Epithelial cell of esophagus (primary cell): ENCODE data around the gene SERPINA1.

Source experiments
- DNase-seq: peaks from one replicate; pipeline ENCODE4 v3.0.0; 2010; ENCODE audit warnings: low read depth
- H3K4me3 ChIP-seq: 2 replicates; pipeline ENCODE4 v1.5.1; 2011; ENCODE audit warnings: mild to moderate bottlenecking, low read length, control low read depth
- TF ChIP-seq, protein P1 (sequence below): IDR thresholded peaks from 2 replicates; pipeline ENCODE4 v1.5.1; 2011; ENCODE audit warnings: low read depth, mild to moderate bottlenecking, low read length, control low read depth, inconsistent platforms; ENCODE audit not compliant: insufficient read depth; ENCODE audit errors: missing control alignments

SERPINA1 gene

DNA sequence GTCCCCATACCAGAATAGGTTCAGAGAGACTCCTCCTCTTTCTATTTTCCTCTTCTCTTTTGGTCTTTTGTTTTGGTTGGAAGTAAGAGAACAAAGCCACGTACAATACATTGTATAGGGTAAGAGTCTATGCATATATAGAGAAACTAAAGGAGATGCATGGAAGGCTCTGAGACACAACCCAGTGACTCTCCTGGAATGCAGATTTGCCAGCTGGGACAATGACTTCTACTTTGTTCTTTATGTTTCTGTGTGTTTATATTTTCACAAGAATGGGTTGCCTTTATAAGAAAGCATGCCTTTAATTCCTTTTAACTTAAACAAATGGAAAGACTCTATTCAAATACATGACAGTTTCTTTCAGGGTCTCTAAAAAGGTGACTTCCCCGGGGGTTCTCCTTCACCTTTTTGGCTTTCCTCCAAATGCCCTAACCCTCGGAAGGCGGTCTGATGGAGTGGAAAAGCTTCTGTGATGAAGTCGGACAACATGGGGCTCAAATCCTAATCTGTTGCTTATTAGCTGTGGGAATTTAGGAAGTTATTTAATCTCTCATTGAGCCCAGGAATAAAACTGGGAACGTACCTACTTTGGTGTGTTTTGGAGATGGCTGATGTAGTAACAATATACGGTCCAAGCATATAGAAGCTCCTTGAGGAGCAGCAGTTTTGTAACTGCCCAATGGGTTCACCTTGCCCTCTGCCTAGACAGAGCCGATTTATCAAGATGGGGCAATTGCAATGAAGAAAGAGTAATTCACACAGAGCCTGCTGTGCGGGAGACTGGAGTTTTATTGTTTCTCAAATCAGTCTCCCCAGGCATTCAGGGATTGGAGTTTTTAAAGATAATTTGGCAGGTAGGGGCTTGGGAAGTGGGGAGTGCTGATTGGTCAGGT lies 9.1 kb upstream of the SERPINA1 start:
- no peak overlapping the region for H3K4me3 ChIP-seq
- DNase-seq, result no peak
- TF ChIP-seq, protein P1, sequence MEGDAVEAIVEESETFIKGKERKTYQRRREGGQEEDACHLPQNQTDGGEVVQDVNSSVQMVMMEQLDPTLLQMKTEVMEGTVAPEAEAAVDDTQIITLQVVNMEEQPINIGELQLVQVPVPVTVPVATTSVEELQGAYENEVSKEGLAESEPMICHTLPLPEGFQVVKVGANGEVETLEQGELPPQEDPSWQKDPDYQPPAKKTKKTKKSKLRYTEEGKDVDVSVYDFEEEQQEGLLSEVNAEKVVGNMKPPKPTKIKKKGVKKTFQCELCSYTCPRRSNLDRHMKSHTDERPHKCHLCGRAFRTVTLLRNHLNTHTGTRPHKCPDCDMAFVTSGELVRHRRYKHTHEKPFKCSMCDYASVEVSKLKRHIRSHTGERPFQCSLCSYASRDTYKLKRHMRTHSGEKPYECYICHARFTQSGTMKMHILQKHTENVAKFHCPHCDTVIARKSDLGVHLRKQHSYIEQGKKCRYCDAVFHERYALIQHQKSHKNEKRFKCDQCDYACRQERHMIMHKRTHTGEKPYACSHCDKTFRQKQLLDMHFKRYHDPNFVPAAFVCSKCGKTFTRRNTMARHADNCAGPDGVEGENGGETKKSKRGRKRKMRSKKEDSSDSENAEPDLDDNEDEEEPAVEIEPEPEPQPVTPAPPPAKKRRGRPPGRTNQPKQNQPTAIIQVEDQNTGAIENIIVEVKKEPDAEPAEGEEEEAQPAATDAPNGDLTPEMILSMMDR, result no peak

DNA sequence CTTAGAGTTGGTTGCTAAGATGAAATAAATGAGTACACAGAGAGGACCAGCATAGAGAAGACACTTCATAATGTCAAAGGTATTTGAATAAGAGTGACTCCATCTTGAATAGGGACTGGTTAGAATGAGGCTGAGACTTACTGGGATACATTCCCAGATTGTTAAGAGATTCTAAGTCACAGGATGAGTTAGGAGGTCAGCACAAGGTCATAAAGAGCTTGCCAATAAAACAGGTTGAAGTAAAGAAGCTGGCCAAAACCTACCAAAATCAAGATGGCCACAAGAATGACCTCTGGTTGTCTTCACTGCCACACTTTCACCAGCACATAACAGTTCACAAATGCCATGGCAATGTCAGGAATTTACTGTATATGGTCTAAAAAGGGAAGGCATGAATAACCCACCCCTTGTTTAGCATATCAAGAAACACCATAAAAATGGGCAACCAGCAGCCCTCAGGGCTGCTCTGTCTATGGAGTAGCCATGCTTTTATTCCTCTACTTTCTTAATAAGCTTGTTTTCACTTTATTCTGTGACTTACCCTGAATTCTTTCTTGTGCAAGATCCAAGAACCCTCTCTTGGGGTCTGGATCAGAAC lies 8.3 kb upstream of the SERPINA1 start:
- H3K4me3 ChIP-seq, result no peak overlapping the region
- TF ChIP-seq, protein P1, result no peak
- no peak for DNase-seq

- no peak for DNase-seq
- H3K4me3 ChIP-seq, result no peak overlapping the region
- TF ChIP-seq, protein P1, result no peak
Measured at GRCh38 chr14:94395888-94396574, 7.6 kb upstream of the SERPINA1 start.

- DNase-seq, result no peak
- no peak overlapping the region for H3K4me3 ChIP-seq
Measured at GRCh38 chr14:94395282-94395887, 7.0 kb upstream of the SERPINA1 start.

DNA sequence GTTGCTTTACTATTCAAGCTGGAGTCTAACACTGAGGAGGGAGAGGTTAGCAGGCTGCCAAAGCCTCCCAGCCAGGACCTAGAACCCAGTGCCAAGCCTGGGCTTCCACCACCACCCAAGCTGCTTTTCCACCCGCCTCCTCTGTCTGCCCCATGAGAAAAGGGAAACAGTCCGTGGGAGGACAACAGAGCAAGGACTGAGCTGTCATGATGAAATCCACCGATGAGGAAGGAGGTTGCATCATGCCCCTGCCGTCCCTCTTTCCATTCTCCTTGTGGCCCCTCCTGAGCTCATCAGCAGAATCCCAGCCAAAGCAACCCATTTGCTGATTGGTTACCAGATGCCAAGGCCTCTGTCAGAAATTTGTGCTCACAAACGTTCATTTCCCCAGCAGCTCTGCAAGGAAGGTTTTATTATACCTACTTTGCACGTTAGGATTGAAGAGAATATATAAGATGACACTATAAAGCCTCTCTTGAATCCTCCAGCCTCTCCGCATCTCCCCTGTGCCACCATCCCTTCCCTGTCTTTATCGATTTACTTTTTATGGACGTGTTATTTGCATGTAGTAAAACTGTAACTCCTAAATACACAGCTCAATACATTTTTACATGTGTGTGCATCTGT lies 6.3 kb upstream of the SERPINA1 start:
- TF ChIP-seq, protein P1, result no peak
- DNase-seq, result peak; percentile 63
- H3K4me3 ChIP-seq, result no peak overlapping the region

More at GRCh38 chr14:94395282-94395887, 7.0 kb upstream of the SERPINA1 start:
- TF ChIP-seq, protein P1, result no peak

GRCh38 chr14:94394025-94394493 lies 5.7 kb upstream of the SERPINA1 start:
- no peak for DNase-seq
- H3K4me3 ChIP-seq, result no peak overlapping the region
- TF ChIP-seq, protein P1, result no peak
